Stimulated activated CD4-positive, alpha-beta T cell treated with anti-CD3 and anti-CD28 coated beads, Interleukin-2, amount 100 ng/mL, for 24 hours (primary cell): ENCODE data around the gene ARF3.
"Not testable (repeated sequence)": the region's sequence is repeated elsewhere in the genome, so short reads cannot be mapped to it uniquely, and the experiment has no call there.

ENCODE experiments used
- DNase-seq, 2 donors: peaks; one replicate each; pipeline ENCODE4 v3.0.0-alpha.2; 2020

Gene ARF3

DNA sequence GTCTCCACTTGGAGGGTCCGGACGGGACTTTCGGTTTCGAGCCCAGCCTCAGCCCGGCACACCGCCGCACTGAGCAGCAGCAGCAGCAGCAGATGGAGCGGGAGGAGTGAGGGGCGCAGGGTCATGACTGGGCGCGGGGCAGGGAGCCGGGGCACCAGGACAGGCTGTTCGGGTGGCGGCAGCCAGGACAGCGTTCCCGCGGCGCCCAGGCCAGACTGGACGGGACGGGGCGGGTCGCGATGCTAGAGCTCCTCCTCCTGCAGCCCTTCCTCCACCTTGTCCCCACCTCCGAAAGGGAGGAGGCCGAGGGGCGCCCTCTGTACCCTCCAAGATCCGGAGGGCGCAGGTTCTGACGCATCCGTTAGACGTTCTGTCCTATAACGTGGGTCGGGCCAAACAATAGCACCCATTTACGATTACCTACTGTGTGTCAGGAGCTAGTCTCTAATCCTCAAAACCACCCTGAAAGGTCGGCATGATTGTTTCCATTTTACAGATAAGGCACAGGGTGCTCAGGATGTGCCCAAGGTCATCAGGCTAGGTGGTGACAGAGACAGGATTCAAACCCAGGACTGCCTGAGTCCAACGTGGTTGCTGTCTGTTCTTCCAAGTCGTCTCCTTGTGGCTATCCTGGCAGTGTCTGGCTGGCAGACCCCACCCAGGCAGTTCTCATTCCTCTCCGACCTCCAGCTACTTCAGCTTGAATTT is 31.8 kb downstream of the ARF3 start, which contains the start of gene FKBP11:
TSS of gene FKBP11 (minus strand) at position 189 of the 708 bp plus-strand sequence. CDS start at position 125, 64 bp downstream.
- peak; percentile 76 to 79 for DNase-seq

DNA sequence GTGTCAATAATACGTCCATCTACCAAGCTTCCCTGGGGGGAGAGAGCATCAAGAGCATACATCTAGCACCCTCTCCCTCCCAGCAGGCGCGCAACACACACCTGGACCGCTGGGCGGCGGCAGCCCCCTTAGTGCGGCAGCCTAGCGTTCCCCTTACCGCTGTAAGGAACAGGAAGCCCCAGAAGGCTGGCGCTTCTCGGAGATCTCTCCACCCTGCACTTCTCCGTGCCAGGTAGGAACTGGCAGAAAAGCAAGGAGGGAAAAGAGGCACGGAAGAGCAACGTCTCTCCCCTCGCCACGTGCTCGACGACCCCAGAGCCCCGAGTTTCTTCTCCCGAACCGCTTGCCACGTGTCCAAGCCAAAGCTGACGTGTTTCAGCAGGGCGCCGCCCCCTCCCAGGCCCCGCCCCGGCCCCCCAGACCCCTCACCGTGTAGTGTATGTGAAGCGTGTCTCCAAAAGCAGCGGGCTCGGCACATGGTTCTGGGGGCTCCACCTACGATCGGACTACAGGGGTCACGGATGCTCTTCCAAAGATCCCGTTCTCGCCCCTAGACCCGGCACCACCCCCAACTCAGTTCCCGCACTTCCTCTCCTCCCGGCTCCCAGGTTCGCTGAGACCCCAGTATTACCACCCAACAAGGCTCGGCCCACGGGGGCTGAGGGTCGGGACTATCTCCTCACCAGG is 32.5 kb downstream of the ARF3 start:
- peak; percentile 73 to 76 for DNase-seq

DNA sequence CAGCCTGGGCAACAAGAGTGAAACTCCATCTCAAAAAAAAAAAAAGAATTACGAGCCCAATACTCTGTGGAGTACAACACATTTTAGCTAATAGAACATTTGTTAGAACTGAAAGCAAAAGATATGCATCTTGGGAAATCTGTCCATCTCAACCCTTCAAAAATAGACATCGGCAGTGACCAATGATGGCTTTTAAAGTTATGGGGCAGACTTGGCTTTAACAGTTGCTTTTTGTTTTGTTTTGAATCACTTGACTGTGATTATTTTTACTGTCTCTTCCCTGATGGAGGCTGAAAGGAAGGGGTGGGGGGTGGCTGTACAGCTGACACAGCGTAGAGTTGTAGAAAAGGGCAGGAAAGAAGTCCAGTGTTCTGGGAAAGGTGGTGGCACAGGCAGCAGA is 34.2 kb downstream of the ARF3 start:
- DNase-seq, result no peak

DNA sequence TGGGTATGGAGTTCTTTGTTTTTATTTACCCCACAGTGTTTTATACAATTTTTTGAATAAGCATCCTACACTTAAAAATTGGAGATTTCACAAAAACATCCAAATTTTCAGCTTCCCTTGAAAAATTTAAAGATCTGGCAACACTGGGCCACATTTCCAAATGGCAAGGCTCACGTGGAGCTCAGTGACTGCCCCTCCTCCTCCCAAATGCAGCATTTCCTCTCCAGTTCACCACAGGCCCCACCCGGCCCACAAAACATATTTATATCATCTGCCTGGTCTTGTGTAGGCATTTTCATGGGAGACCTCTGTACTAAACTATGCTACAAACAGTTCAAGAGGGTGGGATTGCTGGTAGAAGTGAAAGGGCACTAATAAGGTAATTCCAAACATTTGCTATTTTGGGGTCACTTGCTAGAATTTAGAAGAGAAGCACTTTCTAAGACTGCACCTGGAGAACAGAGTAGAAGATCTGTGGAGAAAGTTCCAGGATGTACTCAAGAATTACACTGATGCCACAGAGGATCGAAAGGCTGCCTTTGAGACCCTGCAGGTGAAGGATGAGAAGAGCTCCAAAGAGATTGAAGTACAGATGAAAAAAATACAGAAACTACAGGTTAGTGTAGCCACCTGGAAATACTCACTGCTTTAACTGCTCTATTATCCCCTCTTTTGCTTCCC is 39.3 kb downstream of the ARF3 start:
- peak; percentile 24 to 44 for DNase-seq

DNA sequence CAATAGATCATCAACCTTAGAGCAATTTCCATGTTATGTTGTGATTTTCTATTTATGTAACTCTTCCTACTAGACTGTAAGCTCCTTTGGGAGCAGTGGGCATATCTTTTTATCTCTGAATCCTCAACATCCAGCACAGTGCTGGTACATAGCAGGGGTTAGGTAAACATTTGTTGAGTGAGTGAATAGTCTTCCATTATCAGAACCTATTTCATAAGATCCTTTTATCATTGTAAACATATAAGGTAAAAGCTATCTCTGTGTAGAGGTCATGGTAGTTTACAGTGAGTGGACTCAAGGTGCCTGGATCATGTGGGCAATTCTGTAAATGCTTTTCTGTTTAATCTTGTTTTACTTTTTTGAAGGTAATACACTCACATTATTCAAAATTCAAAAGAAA is 47.1 kb downstream of the ARF3 start:
- DNase-seq, result no peak

DNA sequence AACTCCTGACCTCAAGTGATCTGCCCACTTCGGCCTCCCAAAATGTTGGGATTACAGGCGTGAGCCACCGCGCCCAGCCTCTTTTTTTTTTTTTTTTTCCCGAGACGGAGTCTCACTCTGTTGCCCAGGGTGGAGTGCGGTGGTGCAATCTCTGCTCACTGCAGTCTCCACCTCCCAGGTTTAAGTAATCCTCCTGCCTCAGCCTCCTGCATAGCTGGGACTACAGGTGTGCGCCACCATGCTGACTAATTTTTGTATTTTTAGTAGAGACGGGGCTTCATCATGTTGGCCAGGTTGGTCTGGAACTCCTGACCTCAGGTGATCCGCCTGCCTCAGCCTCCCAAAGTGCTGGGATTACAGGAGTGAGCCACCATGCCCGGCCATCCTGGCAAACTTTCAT is 47.6 kb downstream of the ARF3 start:
- not testable (repeated sequence) for DNase-seq

DNA sequence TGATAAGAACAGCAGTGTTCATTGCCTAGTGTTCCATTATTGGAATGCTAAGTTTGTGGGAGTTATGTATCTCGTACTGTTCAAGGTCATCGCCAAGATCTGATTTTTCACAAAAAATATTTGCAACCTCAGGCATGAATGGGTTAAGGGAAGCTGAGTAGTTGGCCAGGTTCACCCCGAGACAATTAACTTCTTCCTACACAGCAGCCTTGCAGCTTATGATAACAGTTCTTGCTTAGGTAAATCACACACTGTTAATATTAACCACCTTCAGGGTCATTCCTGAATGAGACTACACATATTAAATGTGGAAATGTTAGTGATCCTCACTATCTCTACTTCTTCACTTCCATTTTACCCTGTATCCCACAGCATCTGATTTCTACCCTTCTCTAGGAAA is 50.0 kb downstream of the ARF3 start:
- no peak for DNase-seq

DNA sequence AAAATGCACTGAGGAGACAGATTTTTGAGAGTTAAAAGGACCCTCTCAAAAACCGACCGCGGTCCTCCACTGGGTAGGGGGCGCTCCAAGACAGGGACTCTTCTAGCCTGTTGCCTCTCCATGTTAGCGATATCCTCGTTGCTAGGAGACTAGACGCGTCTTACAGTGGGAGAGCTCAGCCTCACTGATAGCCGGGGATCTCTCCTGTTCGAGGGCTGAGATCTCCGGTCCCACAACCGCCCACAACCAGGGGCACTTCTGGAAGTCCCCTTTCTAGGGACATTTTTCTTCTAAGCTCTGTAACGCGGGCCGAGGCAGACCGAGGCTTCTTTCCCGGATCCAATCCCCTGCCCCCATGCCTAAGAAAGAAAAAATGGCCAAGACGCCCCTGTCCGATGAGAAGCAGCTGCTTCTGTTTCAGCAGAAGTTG is 53.3 kb downstream of the ARF3 start:
- peak; percentile 85 to 89 for DNase-seq

DNA sequence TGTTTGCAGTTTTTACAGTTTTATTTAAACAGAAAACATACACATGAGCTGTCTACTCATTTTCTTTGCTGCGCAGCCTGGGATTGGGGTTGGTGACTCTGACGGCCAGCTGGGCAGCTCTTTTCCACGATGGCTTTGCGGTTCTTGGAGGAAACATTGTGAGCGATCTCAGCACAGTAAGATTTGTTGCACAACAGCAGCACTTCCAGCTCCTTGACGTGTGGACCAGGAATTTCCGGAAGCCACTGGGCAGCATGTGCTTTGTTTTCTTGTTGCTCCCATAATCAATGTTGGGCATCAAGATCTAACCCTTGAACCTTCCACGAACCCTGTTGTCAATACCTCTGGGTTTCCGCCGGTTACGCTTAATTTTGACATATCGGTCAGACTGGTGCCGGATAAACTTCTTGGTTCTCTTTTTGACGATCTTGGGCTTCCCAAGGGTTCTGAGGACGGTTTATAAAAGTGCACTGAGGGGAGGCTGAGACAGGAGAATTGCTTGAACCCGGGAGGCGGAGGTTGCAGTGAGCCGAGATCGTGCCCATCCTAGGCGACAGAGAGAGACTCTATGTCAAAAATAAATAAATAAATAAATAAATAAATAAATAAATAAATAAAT is 53.8 kb downstream of the ARF3 start:
- DNase-seq, result no peak

DNA sequence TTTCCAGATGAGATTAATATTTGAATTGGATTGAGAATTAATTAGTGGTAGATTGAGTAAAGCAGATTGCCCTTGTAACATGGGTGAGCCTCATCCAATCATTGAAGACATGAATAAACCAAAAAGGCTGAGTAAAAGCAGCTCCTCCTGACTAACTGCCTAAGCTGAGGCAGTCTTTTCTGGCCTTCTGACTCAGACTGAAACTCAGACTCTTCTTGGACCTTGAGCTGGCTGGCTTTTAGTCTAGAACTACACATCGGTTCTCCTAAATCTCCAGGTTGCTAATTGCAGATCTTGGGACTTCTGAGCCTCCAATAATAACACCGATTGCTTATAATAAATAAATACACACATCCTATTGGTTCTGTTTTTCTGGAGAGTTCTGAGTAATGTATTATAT is 56.0 kb downstream of the ARF3 start:
- DNase-seq, result no peak

DNA sequence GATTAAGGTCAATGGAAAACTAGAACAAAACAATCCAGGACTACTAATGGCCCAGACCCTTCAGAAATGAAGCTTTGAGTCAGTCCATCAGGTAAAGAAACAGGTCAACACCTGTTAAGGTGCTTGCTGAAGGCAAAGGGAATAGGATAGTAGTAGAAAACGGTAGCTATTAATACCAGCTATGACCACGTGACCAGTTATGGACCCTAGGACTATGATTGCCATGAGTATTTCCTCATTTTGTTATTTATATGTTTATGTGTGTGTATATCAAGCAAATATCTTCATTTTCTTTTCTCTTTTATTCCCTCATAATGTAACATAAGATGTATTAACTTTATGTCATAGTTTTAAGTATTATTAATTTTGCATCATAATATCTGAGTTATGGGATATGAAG is 57.6 kb downstream of the ARF3 start:
- no peak for DNase-seq

DNA sequence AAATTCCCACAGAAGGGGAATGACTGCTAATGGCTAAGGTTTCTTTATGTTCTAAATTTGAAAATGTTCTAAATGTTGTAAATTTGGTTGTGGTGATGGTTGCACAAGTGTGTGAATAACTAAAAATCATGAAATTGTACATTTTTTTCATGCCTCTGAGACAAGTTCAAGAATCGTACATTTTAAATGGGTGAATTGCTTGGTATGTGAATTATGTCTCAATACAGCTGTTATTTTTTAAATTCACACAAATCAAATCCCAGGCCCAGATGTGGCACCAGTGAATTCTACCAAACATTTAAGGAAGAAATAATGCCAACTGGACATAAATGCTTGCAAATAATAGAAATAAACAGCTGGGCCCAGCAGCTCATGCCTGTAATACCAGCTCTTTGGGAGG is 63.0 kb downstream of the ARF3 start:
- DNase-seq, result no peak

DNA sequence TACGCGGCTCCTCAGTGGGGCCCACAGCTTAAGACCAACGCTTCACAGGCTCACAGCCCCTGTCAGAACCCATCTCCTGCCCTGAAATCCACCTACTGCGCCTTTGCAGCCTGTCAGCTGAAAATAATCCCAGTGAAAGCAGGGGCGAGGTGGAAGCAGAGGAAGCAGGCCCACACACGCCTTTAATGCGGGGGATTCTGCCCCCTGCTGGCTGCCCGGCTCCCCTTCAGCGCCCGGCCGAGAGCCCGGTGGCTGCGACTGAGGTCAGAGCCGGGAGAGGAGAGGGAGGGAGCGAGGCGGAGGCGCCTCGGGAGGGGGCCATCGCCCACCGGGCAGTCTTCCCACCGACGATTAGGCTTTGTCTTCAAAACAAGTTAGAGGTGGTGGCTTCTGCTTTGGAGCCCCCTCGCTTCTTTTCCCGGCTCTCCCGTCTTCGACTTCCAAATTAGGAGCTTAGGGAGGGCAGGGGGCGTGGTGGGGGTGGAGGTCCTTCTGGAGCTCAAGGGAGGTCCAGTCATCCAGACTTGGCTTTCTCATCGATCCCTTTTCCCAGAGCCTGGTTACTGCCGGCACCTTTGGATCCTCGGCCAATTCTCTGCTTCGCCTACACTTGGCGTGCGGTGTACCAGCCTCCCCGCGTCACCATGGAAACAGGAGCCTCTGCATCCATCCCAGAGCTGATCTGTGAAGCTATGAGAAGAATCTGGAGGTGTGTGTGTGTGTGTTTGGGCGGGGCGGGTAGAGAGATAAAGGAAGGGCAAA is 66.4 kb downstream of the ARF3 start:
- DNase-seq, result peak; percentile 80 to 85

DNA sequence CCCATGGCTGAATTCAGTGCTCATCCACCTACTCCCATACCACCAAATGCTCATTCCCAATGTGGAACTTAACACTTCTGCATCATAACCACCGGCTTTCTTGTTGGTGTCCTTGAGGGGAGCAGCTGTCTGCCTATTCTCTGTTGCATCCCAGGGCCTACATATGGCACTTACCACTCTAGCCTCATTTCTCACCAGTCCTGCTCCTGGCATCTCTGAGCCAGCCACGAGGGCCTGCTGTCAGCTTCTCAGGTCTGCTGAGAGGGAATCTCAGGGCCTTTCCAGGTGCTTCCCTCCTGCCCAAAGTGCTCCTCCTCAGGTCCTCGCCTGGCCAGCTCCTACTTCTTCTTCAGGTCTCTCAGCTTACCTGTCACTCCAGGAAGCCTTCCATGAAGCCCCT is 67.6 kb downstream of the ARF3 start:
- no peak for DNase-seq
